ENCODE measurements around the gene TMEM91. TPM values are rescaled to one million over a fixed set of nuclear protein-coding genes. Genes with fewer than 3 reads are reported as not detected.

The TMEM91 gene
- total and polyA plus RNA-seq, 2 of the 13 experiments (the other 11 are each of a cell fraction or from before 2014, with no cell fraction given) = 6.3 to 10.3 TPM

- no peak for TF ChIP-seq BCLAF1 (IDR thresholded peaks at IDR 0.05)
- peak; percentile 86 for TF ChIP-seq SPEN (CRISPR knock-in tag; IDR thresholded peaks at IDR 0.05; ENCODE audit: low read depth)
- no peak for TF ChIP-seq FUBP1 (CRISPR knock-in tag; IDR thresholded peaks at IDR 0.05; ENCODE audit: borderline replicate concordance)
- TF ChIP-seq KMT2B (CRISPR knock-in tag; IDR thresholded peaks at IDR 0.05) = 0 out of 2 replicates have a peak, but pooled peaks have one; percentile 59
- TF ChIP-seq LCORL (IDR thresholded peaks at IDR 0.05) = peak; percentile 80; the same call in 1 of the 2 replicates
- peak; percentile 72; the same call in 1 of the 2 replicates for TF ChIP-seq LCORL (CRISPR knock-in tag; IDR thresholded peaks at IDR 0.05)
- TF ChIP-seq RNF2 (conservative IDR thresholded peaks at IDR 0.05; ENCODE audit: low read depth) = peak; percentile 86; the same call in 1 of the 2 replicates
- TF ChIP-seq ZNF230 (CRISPR knock-in tag; IDR thresholded peaks at IDR 0.05) = 0 out of 2 replicates have a peak, but pooled peaks have one; percentile 2
- TF ChIP-seq ZNF740 (CRISPR knock-in tag; IDR thresholded peaks at IDR 0.05) = 0 out of 2 replicates have a peak, but pooled peaks have one; percentile 36
- peak; percentile 100 for TF ChIP-seq MXI1 (IDR thresholded peaks at IDR 0.05; ENCODE audit: borderline replicate concordance, low read depth, low read length)
- peak; percentile 69 for TF ChIP-seq ZFY (CRISPR knock-in tag; IDR thresholded peaks at IDR 0.05)
- TF ChIP-seq ATF7 (IDR thresholded peaks at IDR 0.05) = no peak
- no peak for TF ChIP-seq ATF7 (CRISPR knock-in tag; IDR thresholded peaks at IDR 0.05)
- TF ChIP-seq FOXC1 (CRISPR knock-in tag; IDR thresholded peaks at IDR 0.05; ENCODE audit: borderline replicate concordance) = 0 out of 2 replicates have a peak, but pooled peaks have one; percentile 17
- TF ChIP-seq NR0B2 (CRISPR knock-in tag; IDR thresholded peaks at IDR 0.05) = peak; percentile 99; the same call in 1 of the 2 replicates
- no peak for TF ChIP-seq ZFYVE20 (CRISPR knock-in tag; IDR thresholded peaks at IDR 0.05; ENCODE audit: borderline replicate concordance, low read depth)
- TF ChIP-seq ZNF616 (CRISPR knock-in tag; IDR thresholded peaks at IDR 0.05; ENCODE audit: low read depth) = no peak
- TF ChIP-seq ZNF253 (CRISPR knock-in tag; IDR thresholded peaks at IDR 0.05; ENCODE audit: borderline replicate concordance) = no peak
- peak; percentile 73; the same call in 1 of the 2 replicates for TF ChIP-seq HES4 (CRISPR knock-in tag; IDR thresholded peaks at IDR 0.05; ENCODE audit: borderline replicate concordance)
- peak; percentile 72; the same call in 1 of the 2 replicates for TF ChIP-seq TOE1 (CRISPR knock-in tag; IDR thresholded peaks at IDR 0.05)
- TF ChIP-seq RFX3 (CRISPR knock-in tag; IDR thresholded peaks at IDR 0.05) = no peak
- TF ChIP-seq PHB2 (IDR thresholded peaks at IDR 0.05; ENCODE audit: partially characterized antibody) = no peak
- no peak for TF ChIP-seq ZKSCAN8 (CRISPR knock-in tag; IDR thresholded peaks at IDR 0.05; ENCODE audit: borderline replicate concordance)
- peak; percentile 99 for TF ChIP-seq SIN3A (IDR thresholded peaks at IDR 0.05; ENCODE audit: borderline replicate concordance, low read depth, low read length)
- TF ChIP-seq HIVEP1 (CRISPR knock-in tag; IDR thresholded peaks at IDR 0.05) = no peak; the same call in 1 of the 2 replicates
These were observed 21.0 kb downstream of the TMEM91 start, which contains the start of the genes BCKDHA and EXOSC5 (continued) for GRCh38 chr19:41397086-41398049.

All from HepG2 (cell line).